ENCODE results near the gene RCSD1. TPM values are rescaled to one million over a fixed set of nuclear protein-coding genes. Genes with fewer than 3 reads are reported as not detected.

RCSD1 gene
- total and polyA plus RNA-seq, 10 of the 15 experiments (the other 5 are each of a cell fraction or from before 2014, with no cell fraction given) = 11.4 to 78.3 (median 71.6) TPM

GRCh38 chr1:167663002-167663772 is 33.2 kb downstream of the RCSD1 start (continued):
- TF ChIP-seq CBX5 (IDR thresholded peaks at IDR 0.05; ENCODE audit: low read depth) = no peak
- TF ChIP-seq, protein P1, sequence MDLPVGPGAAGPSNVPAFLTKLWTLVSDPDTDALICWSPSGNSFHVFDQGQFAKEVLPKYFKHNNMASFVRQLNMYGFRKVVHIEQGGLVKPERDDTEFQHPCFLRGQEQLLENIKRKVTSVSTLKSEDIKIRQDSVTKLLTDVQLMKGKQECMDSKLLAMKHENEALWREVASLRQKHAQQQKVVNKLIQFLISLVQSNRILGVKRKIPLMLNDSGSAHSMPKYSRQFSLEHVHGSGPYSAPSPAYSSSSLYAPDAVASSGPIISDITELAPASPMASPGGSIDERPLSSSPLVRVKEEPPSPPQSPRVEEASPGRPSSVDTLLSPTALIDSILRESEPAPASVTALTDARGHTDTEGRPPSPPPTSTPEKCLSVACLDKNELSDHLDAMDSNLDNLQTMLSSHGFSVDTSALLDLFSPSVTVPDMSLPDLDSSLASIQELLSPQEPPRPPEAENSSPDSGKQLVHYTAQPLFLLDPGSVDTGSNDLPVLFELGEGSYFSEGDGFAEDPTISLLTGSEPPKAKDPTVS (IDR thresholded peaks at IDR 0.05; ENCODE audit: low read depth, low read length) = no peak
- TF ChIP-seq, protein P2, sequence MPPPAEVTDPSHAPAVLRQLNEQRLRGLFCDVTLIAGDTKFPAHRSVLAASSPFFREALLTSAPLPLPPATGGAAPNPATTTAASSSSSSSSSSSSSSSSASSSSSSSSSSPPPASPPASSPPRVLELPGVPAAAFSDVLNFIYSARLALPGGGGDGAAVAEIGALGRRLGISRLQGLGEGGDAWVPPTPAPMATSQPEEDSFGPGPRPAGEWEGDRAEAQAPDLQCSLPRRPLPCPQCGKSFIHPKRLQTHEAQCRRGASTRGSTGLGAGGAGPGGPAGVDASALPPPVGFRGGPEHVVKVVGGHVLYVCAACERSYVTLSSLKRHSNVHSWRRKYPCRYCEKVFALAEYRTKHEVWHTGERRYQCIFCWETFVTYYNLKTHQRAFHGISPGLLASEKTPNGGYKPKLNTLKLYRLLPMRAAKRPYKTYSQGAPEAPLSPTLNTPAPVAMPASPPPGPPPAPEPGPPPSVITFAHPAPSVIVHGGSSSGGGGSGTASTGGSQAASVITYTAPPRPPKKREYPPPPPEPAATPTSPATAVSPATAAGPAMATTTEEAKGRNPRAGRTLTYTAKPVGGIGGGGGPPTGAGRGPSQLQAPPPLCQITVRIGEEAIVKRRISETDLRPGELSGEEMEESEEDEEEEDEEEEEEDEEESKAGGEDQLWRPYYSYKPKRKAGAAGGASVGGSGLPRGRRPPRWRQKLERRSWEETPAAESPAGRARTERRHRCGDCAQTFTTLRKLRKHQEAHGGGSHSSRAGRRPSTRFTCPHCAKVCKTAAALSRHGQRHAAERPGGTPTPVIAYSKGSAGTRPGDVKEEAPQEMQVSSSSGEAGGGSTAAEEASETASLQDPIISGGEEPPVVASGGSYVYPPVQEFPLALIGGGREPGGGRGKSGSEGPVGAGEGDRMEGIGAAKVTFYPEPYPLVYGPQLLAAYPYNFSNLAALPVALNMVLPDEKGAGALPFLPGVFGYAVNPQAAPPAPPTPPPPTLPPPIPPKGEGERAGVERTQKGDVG (CRISPR knock-in tag; IDR thresholded peaks at IDR 0.05) = no peak
- no peak for TF ChIP-seq SUPT20H (IDR thresholded peaks at IDR 0.05; ENCODE audit: borderline replicate concordance, control insufficient read depth, low read depth, low read length)
- no peak for TF ChIP-seq YBX1 (IDR thresholded peaks at IDR 0.05)
- TF ChIP-seq BACH1 (IDR thresholded peaks at IDR 0.05; ENCODE audit: borderline replicate concordance) = no peak
- peak in 1 of 2 experiments; percentile 51; a peak in 1 of 4 replicates for TF ChIP-seq ETV6 (conservative IDR thresholded peaks at IDR 0.05 in 1 of 2, IDR thresholded peaks at IDR 0.05 in 1 of 2; ENCODE audit: borderline replicate concordance in 1 of 2, low read depth in 1 of 2)
- TF ChIP-seq KAT2A (conservative IDR thresholded peaks at IDR 0.05; ENCODE audit: control insufficient read depth, low read depth, low read length) = no peak
- no peak for TF ChIP-seq FOS (IDR thresholded peaks at IDR 0.05; ENCODE audit: borderline replicate concordance, extremely low read depth, insufficient read length)
- TF ChIP-seq KLF5 (IDR thresholded peaks at IDR 0.05; ENCODE audit: partially characterized antibody) = no peak
- TF ChIP-seq SREBF1 (IDR thresholded peaks at IDR 0.05; ENCODE audit: low read length) = no peak
- TF ChIP-seq SMAD1 (IDR thresholded peaks at IDR 0.05; ENCODE audit: low read depth, partially characterized antibody) = no peak
- TF ChIP-seq, protein P3, sequence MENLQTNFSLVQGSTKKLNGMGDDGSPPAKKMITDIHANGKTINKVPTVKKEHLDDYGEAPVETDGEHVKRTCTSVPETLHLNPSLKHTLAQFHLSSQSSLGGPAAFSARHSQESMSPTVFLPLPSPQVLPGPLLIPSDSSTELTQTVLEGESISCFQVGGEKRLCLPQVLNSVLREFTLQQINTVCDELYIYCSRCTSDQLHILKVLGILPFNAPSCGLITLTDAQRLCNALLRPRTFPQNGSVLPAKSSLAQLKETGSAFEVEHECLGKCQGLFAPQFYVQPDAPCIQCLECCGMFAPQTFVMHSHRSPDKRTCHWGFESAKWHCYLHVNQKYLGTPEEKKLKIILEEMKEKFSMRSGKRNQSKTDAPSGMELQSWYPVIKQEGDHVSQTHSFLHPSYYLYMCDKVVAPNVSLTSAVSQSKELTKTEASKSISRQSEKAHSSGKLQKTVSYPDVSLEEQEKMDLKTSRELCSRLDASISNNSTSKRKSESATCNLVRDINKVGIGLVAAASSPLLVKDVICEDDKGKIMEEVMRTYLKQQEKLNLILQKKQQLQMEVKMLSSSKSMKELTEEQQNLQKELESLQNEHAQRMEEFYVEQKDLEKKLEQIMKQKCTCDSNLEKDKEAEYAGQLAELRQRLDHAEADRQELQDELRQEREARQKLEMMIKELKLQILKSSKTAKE (IDR thresholded peaks at IDR 0.05; ENCODE audit: low read depth, poor library complexity, severe bottlenecking) = peak; percentile 72
- no peak for TF ChIP-seq SUZ12 (IDR thresholded peaks at IDR 0.05; ENCODE audit: unreplicated experiment)
- TF ChIP-seq RFX5 (IDR thresholded peaks at IDR 0.05; ENCODE audit: low read depth, low read length) = no peak
- peak; percentile 60 to 72; a peak in 3 of 4 replicates for TF ChIP-seq BHLHE40 (IDR thresholded peaks at IDR 0.05; ENCODE audit: borderline replicate concordance in 1 of 2, low read depth in 2 of 2, low read length in 1 of 2)
- TF ChIP-seq IKZF1 (conservative IDR thresholded peaks at IDR 0.05) = peak; percentile 92
- TF ChIP-seq CHD4 (IDR thresholded peaks at IDR 0.05) = no peak
- TF ChIP-seq NBN (IDR thresholded peaks at IDR 0.05) = no peak
- no peak for TF ChIP-seq USF1 (IDR thresholded peaks at IDR 0.05; ENCODE audit: borderline replicate concordance, extremely low read length, insufficient read depth, low read depth, low read length)
- TF ChIP-seq ESRRA (IDR thresholded peaks at IDR 0.05; ENCODE audit: low read length) = no peak
- TF ChIP-seq ZZZ3 (IDR thresholded peaks at IDR 0.05; ENCODE audit: control insufficient read depth, insufficient read length, low read depth) = no peak
- TF ChIP-seq SMARCA5 (IDR thresholded peaks at IDR 0.05) = 0 out of 2 replicates have a peak, but pooled peaks have one; percentile 33

Data from GM12878 (cell line).